Prostate gland (tissue), 2 donors: ENCODE data around the gene MAD1L1. TPM values are rescaled to one million over a fixed set of nuclear protein-coding genes. Genes with fewer than 3 reads are reported as not detected.
"Not testable (repeated sequence)": the region's sequence is repeated elsewhere in the genome, so short reads cannot be mapped to it uniquely, and the experiment has no call there.

ENCODE experiments used
- DNase-seq: peaks from one replicate; pipeline ENCODE4 v3.0.0-alpha.2; 2019; ENCODE audit warnings: low spot score
- H3K27ac ChIP-seq, 2 donors: fragments of 200-600 bp; sonication (generic); 2 replicates each; pipeline ENCODE4 v1.5.1; 2017 to 2019
- H3K27me3 ChIP-seq: fragments of 200-600 bp; sonication (generic); replicated peaks from 2 replicates; pipeline ENCODE4 v1.5.1; 2019; ENCODE audit not compliant: insufficient read depth
- H3K36me3 ChIP-seq, 2 donors: fragments of 200-600 bp; sonication (generic); 1 replicate in 1 of 2; 2 replicates in 1 of 2; pipeline versions ENCODE4 v1.5.1 to v1.8.1; 2017 to 2019
- H3K4me1 ChIP-seq: fragments of 200-600 bp; sonication (generic); replicated peaks from 2 replicates; pipeline ENCODE4 v1.5.1; 2019
- H3K4me3 ChIP-seq, 2 donors: fragments of 200-600 bp; sonication (generic); 2 replicates each; pipeline ENCODE4 v1.5.1; 2017 to 2019
- H3K9me3 ChIP-seq: fragments of 200-600 bp; sonication (generic); 2 replicates; pipeline ENCODE4 v1.5.1; 2017
- POLR2A ChIP-seq: fragments of 450-650 bp; IDR thresholded peaks from one replicate; pipeline ENCODE4 v1.6.1; 2016; ENCODE audit warnings: antibody characterized with exemption, mild to moderate bottlenecking
- POLR2AphosphoS5 ChIP-seq: sonication (generic); formaldehyde crosslinking; IDR thresholded peaks from one replicate; pipeline ENCODE4 v1.6.1; 2017; ENCODE audit warnings: antibody characterized with exemption
- WGBS: methylation state at CpG from one replicate; pipeline ENCODE4 v1.1.5; 2018; 5-methylcytosine and 5-hydroxymethylcytosine counted together
- intact Hi-C: fragments of 100-400 bp; cut with DNase I; formaldehyde crosslinking; loops from one replicate; pipeline ENCODE4 v1.14.2; 2022
- total RNA-seq, 2 donors: library from RNA; depleted of rRNA; stranded (reverse); fragments of >200 nt; gene quantifications; one replicate each; pipeline ENCODE4 v1.1.0, GENCODE V29; 2016
- TF ChIP-seq, protein P1 (sequence below), 4 experiments: fragments of 200-600 bp in 2 of 4; fragments of 450-650 bp in 2 of 4; sonication (generic) in 2 of 4; IDR thresholded peaks; 1 replicate in 3 of 4; 2 replicates in 1 of 4; pipeline ENCODE4 v1.5.1; 2016 to 2019; ENCODE audit warnings: antibody characterized with exemption in 4 of 4, mild to moderate bottlenecking in 2 of 4, moderate library complexity in 2 of 4

Gene MAD1L1
- total RNA-seq, 2 donors from 2014 or later, result 79.3 to 91.9 TPM

DNA sequence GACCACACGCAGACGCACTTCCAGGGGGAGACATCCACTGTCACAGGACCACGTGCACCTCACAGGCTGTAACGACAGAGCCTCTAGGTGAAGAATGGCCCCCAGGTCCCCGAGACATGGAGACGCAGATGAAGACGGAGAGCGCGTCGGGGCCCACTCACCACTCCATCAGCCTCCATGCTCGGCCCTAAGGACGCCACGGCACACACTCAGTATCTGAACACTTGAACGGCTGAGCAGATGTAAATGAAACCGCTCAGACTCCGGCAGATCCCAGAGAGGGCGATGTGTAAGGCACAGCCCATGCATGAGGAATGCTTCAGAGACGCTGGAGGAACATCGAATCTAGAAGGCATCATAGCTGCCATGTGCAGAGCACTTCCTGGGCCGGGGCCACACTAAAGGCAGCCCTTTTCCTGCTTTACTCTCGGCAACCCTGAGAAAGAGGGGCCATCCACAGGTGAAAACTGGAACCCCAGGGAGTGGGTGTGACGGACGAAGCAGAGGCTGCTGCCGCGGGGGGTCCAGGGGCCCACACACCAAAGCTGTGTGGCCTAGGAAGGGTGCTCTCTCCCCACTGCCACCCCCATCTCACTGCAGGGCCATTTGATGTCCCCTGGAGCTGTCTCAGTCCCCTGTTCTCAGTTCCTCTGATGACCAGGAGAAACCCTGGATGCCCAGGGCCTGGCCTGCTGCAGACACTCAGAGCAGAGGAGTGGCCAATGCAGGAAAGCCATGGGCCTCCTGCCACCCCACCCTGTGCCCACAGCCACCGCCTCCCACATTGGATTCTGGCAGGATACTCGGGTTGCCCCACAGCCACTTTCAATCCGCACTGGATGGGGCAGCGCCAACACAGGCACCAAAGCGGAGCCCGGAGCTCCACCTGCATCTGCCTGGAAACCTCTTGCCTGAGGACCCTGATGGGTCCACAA is 253.8 kb downstream of the MAD1L1 start:
- Histone ChIP-seq H3K4me1 (no peaks in the 10 kb centered on the region), H3K27ac (no peak overlapping the region), H3K4me3 (no peak overlapping the region), H3K9me3 (no peaks in the 10 kb centered on the region), H3K36me3 (peaks cover 0 to 5% of the 10 kb centered on the region in 2 donors), H3K27me3 (no peaks in the 10 kb centered on the region)
- 93% methylated on average over 31 of the region's 31 CpGs for WGBS
- TF ChIP-seq POLR2AphosphoS5, result no peak
- TF ChIP-seq POLR2A, result no peak
- TF ChIP-seq, protein P1, sequence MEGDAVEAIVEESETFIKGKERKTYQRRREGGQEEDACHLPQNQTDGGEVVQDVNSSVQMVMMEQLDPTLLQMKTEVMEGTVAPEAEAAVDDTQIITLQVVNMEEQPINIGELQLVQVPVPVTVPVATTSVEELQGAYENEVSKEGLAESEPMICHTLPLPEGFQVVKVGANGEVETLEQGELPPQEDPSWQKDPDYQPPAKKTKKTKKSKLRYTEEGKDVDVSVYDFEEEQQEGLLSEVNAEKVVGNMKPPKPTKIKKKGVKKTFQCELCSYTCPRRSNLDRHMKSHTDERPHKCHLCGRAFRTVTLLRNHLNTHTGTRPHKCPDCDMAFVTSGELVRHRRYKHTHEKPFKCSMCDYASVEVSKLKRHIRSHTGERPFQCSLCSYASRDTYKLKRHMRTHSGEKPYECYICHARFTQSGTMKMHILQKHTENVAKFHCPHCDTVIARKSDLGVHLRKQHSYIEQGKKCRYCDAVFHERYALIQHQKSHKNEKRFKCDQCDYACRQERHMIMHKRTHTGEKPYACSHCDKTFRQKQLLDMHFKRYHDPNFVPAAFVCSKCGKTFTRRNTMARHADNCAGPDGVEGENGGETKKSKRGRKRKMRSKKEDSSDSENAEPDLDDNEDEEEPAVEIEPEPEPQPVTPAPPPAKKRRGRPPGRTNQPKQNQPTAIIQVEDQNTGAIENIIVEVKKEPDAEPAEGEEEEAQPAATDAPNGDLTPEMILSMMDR (IDR thresholded peaks at IDR 0.05), result no peak
- intact Hi-C loops, result no loop called here
- no peak for DNase-seq

GRCh38 chr7:1977876-1978441 is 254.8 kb downstream of the MAD1L1 start:
- intact Hi-C loops, result no loop called here
- TF ChIP-seq POLR2AphosphoS5 (no peak), POLR2A (no peak)
- Histone ChIP-seq H3K27ac (no peak overlapping the region), H3K4me1 (no peaks in the 10 kb centered on the region), H3K4me3 (no peak overlapping the region), H3K36me3 (peaks cover 0 to 5% of the 10 kb centered on the region in 2 donors), H3K27me3 (no peaks in the 10 kb centered on the region), H3K9me3 (no peaks in the 10 kb centered on the region)
- no peak for DNase-seq
- WGBS, result 97% methylated on average over 13 of the region's 15 CpGs

DNA sequence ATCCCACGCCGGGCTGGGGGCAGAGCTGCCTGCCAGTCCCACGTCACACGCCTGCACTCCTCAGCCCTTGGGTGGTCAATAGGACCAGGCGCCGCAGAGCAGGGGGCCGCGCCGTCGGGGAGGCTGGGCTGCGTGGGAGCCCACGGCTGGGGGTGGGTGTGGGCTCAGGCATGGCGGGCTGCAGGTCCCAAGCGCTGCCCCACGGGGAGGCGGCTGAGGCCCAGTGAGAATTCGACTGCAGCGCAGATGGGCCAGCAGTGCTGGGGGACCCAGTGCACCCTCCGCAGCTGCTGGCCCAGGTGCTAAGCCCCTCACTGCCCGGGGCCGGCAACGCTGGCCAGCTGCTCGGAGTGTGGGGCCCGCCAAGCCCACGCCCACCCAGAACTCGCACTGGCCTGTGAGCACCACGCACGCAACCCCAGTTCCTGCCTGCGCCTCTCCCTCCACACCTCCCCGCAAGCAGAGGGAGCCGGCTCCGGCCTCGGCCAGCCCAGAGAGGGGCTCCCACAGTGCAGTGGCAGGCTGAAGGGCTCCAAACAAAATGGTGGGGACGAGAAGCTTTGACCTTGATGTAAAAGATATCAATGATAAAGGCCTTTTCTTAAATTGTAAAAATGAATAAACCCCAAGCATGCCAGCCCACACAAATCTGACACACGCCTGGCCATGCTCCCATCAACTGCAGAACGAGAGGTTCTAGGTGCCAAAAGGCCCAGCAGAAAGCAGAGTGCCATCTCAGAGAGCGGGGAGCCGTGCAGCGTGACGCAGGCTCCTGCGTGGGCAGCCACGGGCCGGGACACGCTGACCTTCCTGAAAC is 255.5 kb downstream of the MAD1L1 start:
- Histone ChIP-seq H3K4me3 (no peak overlapping the region), H3K36me3 (peaks cover 0 to 5% of the 10 kb centered on the region in 2 donors), H3K9me3 (no peaks in the 10 kb centered on the region), H3K27ac (no peak overlapping the region), H3K4me1 (no peaks in the 10 kb centered on the region), H3K27me3 (no peaks in the 10 kb centered on the region)
- no peak for DNase-seq
- TF ChIP-seq POLR2AphosphoS5 (no peak), POLR2A (no peak)
- TF ChIP-seq, protein P1 (IDR thresholded peaks at IDR 0.05), result no peak
- WGBS, result 94% methylated on average over 44 of the region's 44 CpGs
- intact Hi-C loops, result no loop called here

GRCh38 chr7:1976521-1976920 is 256.2 kb downstream of the MAD1L1 start:
- H3K36me3 ChIP-seq, intact Hi-C loops, H3K4me3 ChIP-seq, H3K9me3 ChIP-seq, H3K27ac ChIP-seq, H3K4me1 ChIP-seq, DNase-seq, H3K27me3 ChIP-seq: not testable (repeated sequence)
- WGBS, result 94% methylated on average over 8 of the region's 8 CpGs

GRCh38 chr7:1975581-1975980 is 257.2 kb downstream of the MAD1L1 start:
- Histone ChIP-seq H3K36me3 (peaks cover 0 to 5% of the 10 kb centered on the region in 2 donors), H3K4me3 (no peak overlapping the region), H3K27ac (no peak overlapping the region), H3K9me3 (no peaks in the 10 kb centered on the region), H3K4me1 (no peaks in the 10 kb centered on the region), H3K27me3 (no peaks in the 10 kb centered on the region)
- TF ChIP-seq, protein P1 (IDR thresholded peaks at IDR 0.05), result no peak
- TF ChIP-seq POLR2A (no peak), POLR2AphosphoS5 (no peak)
- DNase-seq, result no peak
- intact Hi-C loops, result no loop called here
- WGBS, result 99% methylated on average over 12 of the region's 12 CpGs
